Adrenal gland (tissue), 5 donors: ENCODE results near the gene ELF2.

Experiments used
- CTCF ChIP-seq, 6 experiments: fragments of 450-650 bp in 4 of 6; fragments of 200-600 bp in 2 of 6; sonication (generic) in 1 of 6; IDR thresholded peaks; 1 replicate in 5 of 6; 2 replicates in 1 of 6; pipeline versions ENCODE4 v1.5.1 to v1.8.0; 2016 to 2021; ENCODE audit warnings: antibody characterized with exemption in 6 of 6, mild to moderate bottlenecking in 2 of 6, moderate library complexity in 1 of 6
- POLR2A ChIP-seq, 2 donors: fragments of 450-650 bp; IDR thresholded peaks; one replicate each; pipeline ENCODE4 v1.6.1; 2017; ENCODE audit warnings: antibody characterized with exemption in 2 of 2, mild to moderate bottlenecking in 2 of 2, moderate library complexity in 1 of 2
- donor health status: DM: no; HTN: no; CAD: no.

- TF ChIP-seq CTCF (IDR thresholded peaks at IDR 0.05) (no peak), POLR2A (IDR thresholded peaks at IDR 0.05) (no peak)
Measured at GRCh38 chr4:139022835-139023234, 154.2 kb downstream of the ELF2 start.
